Esophagus muscularis mucosa (tissue), 4 donors: ENCODE data around the gene CFI. TPM values are rescaled to one million over a fixed set of nuclear protein-coding genes. Genes with fewer than 3 reads are reported as not detected.

Source experiments
- DNase-seq: peaks from one replicate; pipeline ENCODE4 v3.0.0-alpha.2; 2017; ENCODE audit errors: extremely low spot score
- H3K27ac ChIP-seq, 4 donors: fragments of 200-600 bp; sonication (generic); replicated peaks in 1 of 4; 1 replicate in 3 of 4; 2 replicates in 1 of 4; pipeline ENCODE4 v1.5.1; 2016 to 2019; ENCODE audit warnings: mild to moderate bottlenecking in 1 of 4
- H3K27me3 ChIP-seq, 4 donors: fragments of 200-600 bp; sonication (generic); one replicate each; pipeline versions ENCODE4 v1.5.1 to v1.6.0; 2016 to 2019
- H3K36me3 ChIP-seq, 4 donors: fragments of 200-600 bp; sonication (generic); one replicate each; pipeline ENCODE4 v1.5.1; 2016 to 2019
- H3K4me1 ChIP-seq, 4 donors: fragments of 200-600 bp; sonication (generic); one replicate each; pipeline ENCODE4 v1.5.1; 2016 to 2019
- H3K4me3 ChIP-seq, 4 donors: fragments of 200-600 bp; sonication (generic); 1 replicate in 2 of 4; 2 replicates in 2 of 4; pipeline ENCODE4 v1.5.1; 2016 to 2019; ENCODE audit warnings: mild to moderate bottlenecking in 4 of 4, moderate library complexity in 1 of 4
- H3K9me3 ChIP-seq, 4 donors: fragments of 200-600 bp; sonication (generic); 1 replicate in 3 of 4; 2 replicates in 1 of 4; pipeline ENCODE4 v1.5.1; 2016 to 2019
- EP300 ChIP-seq: sonication (generic); formaldehyde crosslinking; IDR thresholded peaks from one replicate; pipeline ENCODE4 v1.6.1; 2017; ENCODE audit warnings: antibody characterized with exemption
- POLR2A ChIP-seq: fragments of 450-650 bp; IDR thresholded peaks from one replicate; pipeline ENCODE4 v1.6.1; 2017; ENCODE audit warnings: antibody characterized with exemption, moderate library complexity, mild to moderate bottlenecking, low read depth
- POLR2AphosphoS5 ChIP-seq, 2 donors: sonication (generic); formaldehyde crosslinking; IDR thresholded peaks; one replicate each; pipeline ENCODE4 v1.6.1; 2017; ENCODE audit warnings: antibody characterized with exemption in 2 of 2
- WGBS: methylation state at CpG from one replicate; pipeline ENCODE4 v1.1.5; 2018; 5-methylcytosine and 5-hydroxymethylcytosine counted together
- intact Hi-C: fragments of 100-400 bp; cut with DNase I; formaldehyde crosslinking; loops from one replicate; pipeline ENCODE4 v1.15.1; 2023
- total RNA-seq, 4 donors: library from RNA; depleted of rRNA; stranded (reverse); fragments of >200 nt; gene quantifications; one replicate each; pipeline versions ENCODE4 v1.1.0 to v1.2.1, GENCODE V29; 2016
- TF ChIP-seq, protein P1 (sequence below), 3 experiments: fragments of 200-600 bp in 2 of 3; fragments of 450-650 bp in 1 of 3; sonication (generic) in 2 of 3; IDR thresholded peaks; one replicate each; pipeline ENCODE4 v1.5.1; 2017 to 2019; ENCODE audit warnings: antibody characterized with exemption in 3 of 3, mild to moderate bottlenecking in 2 of 3, moderate library complexity in 1 of 3

The CFI gene
- total RNA-seq, 4 donors from 2014 or later: 8.7 to 10.6 (median 9.9) TPM

DNA sequence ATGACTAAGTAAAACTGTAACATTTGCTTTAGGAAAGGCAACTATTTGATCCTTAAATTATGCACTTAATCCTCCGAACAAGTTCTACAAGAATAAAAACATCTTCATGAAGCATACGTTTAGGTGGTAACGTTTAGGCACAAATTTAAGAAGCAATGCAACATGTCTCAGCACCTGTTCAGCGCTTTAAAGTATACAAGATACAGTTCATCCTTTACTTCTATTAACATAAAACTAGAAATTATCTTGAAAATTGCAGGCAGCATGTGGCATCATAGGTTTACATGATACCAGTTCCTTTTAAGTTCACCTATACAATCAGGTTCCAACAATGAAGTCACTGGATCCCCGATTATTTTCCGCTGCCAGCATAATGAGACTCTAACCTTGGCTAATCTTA, 73.4 kb downstream of the CFI start:
- no peaks in the 10 kb centered on the region for H3K27me3 ChIP-seq
- TF ChIP-seq POLR2AphosphoS5 (IDR thresholded peaks at IDR 0.05): no peak
- TF ChIP-seq POLR2A: no peak
- no peak for TF ChIP-seq EP300
- TF ChIP-seq, protein P1, sequence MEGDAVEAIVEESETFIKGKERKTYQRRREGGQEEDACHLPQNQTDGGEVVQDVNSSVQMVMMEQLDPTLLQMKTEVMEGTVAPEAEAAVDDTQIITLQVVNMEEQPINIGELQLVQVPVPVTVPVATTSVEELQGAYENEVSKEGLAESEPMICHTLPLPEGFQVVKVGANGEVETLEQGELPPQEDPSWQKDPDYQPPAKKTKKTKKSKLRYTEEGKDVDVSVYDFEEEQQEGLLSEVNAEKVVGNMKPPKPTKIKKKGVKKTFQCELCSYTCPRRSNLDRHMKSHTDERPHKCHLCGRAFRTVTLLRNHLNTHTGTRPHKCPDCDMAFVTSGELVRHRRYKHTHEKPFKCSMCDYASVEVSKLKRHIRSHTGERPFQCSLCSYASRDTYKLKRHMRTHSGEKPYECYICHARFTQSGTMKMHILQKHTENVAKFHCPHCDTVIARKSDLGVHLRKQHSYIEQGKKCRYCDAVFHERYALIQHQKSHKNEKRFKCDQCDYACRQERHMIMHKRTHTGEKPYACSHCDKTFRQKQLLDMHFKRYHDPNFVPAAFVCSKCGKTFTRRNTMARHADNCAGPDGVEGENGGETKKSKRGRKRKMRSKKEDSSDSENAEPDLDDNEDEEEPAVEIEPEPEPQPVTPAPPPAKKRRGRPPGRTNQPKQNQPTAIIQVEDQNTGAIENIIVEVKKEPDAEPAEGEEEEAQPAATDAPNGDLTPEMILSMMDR (IDR thresholded peaks at IDR 0.05): no peak
- H3K4me3 ChIP-seq: peak overlapping the region in 2 of 4 donors; percentile 91 to 93
- no peak for DNase-seq
- 87% methylated on average over 6 of the region's 6 CpGs for WGBS
- H3K4me1 ChIP-seq: peaks cover 13 to 20% (median 15%) of the 10 kb centered on the region in 4 donors
- H3K9me3 ChIP-seq: no peaks in the 10 kb centered on the region
- intact Hi-C loops: loop anchor here (2.0 to 5.0 kb wide), 2 partner anchors 26 to 296 kb away; partner anchors contain the start of genes CASP6 and SEC24B
- no peaks in the 10 kb centered on the region for H3K36me3 ChIP-seq
- no peak overlapping the region for H3K27ac ChIP-seq

DNA sequence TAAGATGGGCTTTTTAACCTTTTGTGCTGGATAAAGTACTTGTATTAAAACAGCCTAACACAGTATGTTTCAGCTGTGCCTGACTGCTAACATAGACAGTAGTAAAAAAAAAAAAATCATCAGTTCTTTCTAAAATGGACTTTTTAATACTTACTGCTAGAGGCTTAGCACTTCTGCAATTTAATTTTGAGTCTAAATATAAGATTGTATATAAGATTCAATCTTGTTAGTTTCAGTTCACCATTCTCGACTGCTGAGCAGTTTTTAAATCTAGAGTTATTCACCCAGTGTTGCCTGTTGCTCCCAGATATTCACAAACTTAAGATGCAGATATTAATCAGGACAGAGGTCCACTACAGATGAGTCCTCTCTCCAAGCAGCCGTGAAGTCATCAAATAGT, 78.7 kb downstream of the CFI start:
- 84% methylated on average over 2 of the region's 2 CpGs for WGBS
- intact Hi-C loops: no loop called here
- H3K4me3 ChIP-seq: no peak overlapping the region
- TF ChIP-seq POLR2AphosphoS5 (IDR thresholded peaks at IDR 0.05) (no peak), POLR2A (no peak), EP300 (no peak)
- TF ChIP-seq, protein P1 (IDR thresholded peaks at IDR 0.05): no peak
- H3K36me3 ChIP-seq: no peaks in the 10 kb centered on the region
- H3K27ac ChIP-seq: no peak overlapping the region
- no peaks in the 10 kb centered on the region for H3K9me3 ChIP-seq
- peaks cover 0 to 7% (median 2%) of the 10 kb centered on the region in 4 donors for H3K4me1 ChIP-seq
- DNase-seq: no peak
- no peaks in the 10 kb centered on the region for H3K27me3 ChIP-seq

GRCh38 chr4:109722357-109722756, 79.4 kb downstream of the CFI start:
- no peak overlapping the region for H3K4me3 ChIP-seq
- H3K27me3 ChIP-seq: no peaks in the 10 kb centered on the region
- H3K27ac ChIP-seq: no peak overlapping the region
- no peaks in the 10 kb centered on the region for H3K9me3 ChIP-seq
- TF ChIP-seq, protein P1 (IDR thresholded peaks at IDR 0.05): no peak
- TF ChIP-seq EP300 (no peak), POLR2A (no peak), POLR2AphosphoS5 (IDR thresholded peaks at IDR 0.05) (no peak)
- H3K36me3 ChIP-seq: peaks cover 0 to 2% (median under 1%) of the 10 kb centered on the region in 4 donors
- no peak for DNase-seq
- no peaks in the 10 kb centered on the region for H3K4me1 ChIP-seq
- intact Hi-C loops: no loop called here

DNA sequence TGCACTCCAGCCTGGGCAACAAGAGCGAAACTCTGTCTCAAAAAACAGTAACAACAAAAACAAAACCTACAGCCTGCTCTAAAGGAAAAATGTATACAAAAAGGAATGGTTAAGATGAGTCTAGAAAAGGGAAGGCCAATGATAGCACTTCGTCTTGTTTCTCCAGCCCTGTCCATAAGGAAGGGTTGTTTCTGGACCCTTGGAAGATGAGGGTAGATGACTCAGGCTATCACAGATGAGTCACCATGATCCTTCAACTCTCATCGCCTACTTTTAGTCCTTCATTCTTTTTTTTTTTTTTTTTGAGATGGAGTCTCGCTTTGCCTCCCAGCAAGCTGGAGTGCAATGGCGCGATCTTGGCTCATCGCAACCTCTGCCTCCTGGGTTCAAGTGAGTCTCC, 80.8 kb downstream of the CFI start:
- Histone ChIP-seq H3K4me3 (no peak overlapping the region), H3K4me1 (no peaks in the 10 kb centered on the region), H3K9me3 (no peaks in the 10 kb centered on the region), H3K27me3 (no peaks in the 10 kb centered on the region), H3K36me3 (peaks cover 0 to 15% (median 10%) of the 10 kb centered on the region in 4 donors), H3K27ac (no peak overlapping the region)
- TF ChIP-seq POLR2AphosphoS5 (IDR thresholded peaks at IDR 0.05) (no peak), POLR2A (no peak), EP300 (no peak)
- WGBS: 94% methylated on average over 7 of the region's 7 CpGs
- intact Hi-C loops: no loop called here
- DNase-seq: no peak

GRCh38 chr4:109719604-109720003, 82.2 kb downstream of the CFI start:
- Histone ChIP-seq H3K27ac (no peak overlapping the region), H3K36me3 (peaks cover 0 to 29% (median 16%) of the 10 kb centered on the region in 4 donors), H3K4me1 (no peaks in the 10 kb centered on the region), H3K9me3 (no peaks in the 10 kb centered on the region), H3K27me3 (no peaks in the 10 kb centered on the region), H3K4me3 (no peak overlapping the region)
- no peak for DNase-seq
- 95% methylated on average over 4 of the region's 4 CpGs for WGBS
- intact Hi-C loops: no loop called here
- TF ChIP-seq POLR2A: no peak
- no peak for TF ChIP-seq POLR2AphosphoS5 (IDR thresholded peaks at IDR 0.05)
- TF ChIP-seq, protein P1 (IDR thresholded peaks at IDR 0.05): no peak
- no peak for TF ChIP-seq EP300
